GOT3 (cell line): Measurements from ENCODE around the gene EIPR1.
"Not testable (repeated sequence)": the region's sequence is repeated elsewhere in the genome, so short reads cannot be mapped to it uniquely, and the experiment has no call there.

ENCODE experiments used
- DNase-seq: peaks from one replicate; lab custom pipeline; 2025; ENCODE audit warnings: mixed read lengths; lab: John Stamatoyannopoulos, UW

Gene EIPR1

DNA sequence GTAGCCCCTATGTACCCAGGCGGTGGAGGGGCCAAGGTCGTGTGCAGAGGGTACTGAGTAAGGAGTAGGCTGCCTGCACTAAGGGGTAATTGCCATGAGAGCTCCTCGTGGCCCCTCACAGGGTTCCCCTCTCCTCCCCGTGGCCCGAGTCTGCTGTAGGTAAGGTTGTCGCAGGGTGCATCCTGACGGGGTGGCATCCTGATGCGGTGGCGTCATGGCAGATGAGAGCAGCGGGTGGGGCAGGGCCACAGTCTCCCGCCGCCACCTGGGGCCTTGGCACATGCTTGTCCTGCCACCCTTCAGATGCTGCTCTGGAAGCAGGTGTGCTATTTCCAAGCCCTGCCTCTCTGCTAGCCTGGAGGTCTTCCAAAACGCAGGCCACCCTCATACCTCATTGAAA, 89.7 kb downstream of the EIPR1 start:
- DNase-seq = no peak

DNA sequence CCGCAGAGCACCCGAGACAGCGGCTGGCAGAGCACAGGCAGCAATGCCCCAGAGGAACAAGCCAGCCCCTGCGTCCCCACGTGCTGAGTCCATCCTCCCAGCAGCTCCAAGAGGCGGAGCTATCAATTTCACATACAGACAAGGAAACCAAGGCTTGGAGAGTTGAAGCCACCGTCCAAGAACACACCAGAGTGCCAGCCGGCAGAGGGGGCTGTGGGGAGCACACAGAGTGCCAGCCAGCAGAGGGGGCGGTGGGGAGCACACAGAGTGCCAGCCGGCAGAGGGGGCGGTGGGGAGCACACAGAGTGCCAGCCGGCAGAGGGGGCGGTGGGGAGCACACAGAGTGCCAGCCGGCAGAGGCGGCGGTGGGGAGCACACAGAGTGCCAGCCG, 91.0 kb downstream of the EIPR1 start:
- DNase-seq = not testable (repeated sequence)

DNA sequence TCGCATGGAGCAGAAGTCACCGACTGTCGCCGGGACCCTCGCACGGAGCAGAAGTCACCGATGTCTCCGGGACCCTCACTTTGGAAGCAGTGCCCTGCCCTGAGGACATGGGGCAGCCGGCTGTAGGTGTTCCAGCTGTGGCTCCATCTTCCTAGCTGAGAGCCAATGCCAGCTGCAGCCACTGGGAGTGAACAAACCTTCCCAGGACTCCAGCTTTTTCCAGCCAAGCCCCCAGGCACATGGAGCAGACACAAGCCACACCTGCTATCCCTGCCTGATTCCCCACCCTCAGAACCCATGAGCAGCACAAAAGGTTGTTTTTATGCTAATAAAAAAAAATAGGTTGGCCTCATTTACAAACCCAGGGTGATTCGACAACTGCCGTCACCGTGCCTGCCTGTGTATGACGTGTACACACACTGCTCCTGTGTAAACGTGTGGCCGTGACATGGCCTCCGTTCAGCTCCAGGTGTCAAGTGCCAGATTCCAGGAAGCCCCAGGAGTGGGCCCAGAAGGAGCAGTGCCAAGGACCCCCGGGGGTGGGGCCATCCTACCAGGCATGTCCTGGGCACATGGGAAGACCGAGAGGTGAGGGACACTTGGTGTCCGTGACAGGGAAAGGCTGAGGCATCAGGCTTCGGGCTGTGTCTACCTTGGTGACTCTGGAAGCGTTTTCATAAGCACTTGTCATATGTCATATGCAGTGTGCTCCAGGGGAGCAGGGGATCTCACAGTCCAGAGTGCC, 91.5 kb downstream of the EIPR1 start:
- no peak for DNase-seq

DNA sequence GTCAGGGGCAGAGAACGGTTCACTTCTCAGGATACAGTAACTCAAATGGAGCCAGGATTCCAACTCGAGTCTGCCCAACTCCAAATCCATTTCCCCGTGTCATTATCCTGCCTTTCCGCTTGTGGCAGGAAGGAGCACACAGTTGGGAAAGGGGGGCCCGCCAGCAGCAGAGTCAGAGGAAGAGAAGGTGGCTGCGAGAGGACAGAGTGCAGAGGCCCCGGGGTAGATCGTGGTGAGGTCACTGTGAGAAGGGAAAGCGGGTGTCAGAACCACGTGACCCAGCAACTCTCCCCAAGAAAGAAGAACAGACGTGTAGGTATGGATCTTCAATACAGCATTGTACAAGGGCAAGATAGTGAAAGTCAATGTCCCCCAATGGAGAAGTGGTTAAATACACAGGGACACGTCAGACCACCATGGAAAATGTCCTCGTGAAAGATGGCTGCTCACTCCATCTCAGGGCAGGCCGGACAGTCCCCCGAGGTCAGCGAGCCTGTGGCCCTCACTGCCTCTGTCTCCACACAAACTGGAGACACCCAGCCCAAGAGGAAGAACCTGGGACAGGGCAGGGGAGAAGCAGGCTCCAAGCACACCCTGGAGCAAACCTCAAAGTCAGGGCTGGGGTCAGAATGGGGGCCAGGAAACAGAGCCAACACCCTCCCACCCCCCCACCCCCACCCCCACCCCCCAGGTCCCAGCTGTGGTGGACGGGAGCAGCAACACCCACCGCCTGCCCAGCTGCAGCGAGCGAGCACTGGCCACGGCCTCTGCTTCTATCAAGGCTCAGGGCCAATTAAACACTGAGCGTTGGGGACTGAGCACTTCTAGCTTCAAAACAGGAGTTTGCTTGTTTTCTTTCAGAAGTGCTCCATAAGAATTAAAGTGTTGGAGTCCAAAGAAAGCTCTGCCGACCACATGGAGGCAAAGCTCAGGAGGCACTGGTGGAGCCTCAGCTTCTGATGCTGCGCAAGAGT, 92.7 kb downstream of the EIPR1 start:
- DNase-seq = no peak

DNA sequence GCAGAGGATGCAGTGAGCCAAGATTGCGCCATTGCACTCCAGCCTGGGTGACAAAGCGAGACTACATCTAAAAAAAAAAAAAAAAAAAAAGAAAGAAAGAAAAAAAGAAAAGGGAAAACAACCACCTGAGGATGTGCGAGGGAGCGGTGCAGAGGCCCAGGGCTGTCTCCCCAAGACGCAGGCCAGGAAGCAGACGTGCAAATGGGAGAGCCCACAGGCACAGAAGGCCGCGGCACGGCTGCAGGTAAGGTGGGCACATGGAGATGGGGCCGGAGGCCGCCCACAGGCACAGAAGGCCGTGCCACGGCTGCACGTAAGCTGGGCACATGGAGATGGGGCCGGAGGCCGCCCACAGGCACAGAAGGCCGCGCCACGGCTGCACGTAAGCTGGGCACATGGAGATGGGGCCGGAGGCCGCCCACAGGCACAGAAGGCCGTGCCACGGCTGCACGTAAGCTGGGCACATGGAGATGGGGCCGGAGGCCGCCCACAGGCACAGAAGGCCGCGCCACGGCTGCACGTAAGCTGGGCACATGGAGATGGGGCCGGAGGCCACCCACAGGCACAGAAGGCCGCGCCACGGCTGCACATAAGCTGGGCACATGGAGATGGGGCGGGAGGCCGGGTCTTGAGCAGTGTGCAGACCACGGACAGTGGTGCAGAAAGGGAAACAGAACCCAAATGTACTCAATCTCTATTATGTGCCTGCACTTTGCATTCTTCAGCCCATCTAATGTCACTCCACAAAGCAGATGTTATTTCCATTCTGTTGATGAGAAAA, 93.6 kb downstream of the EIPR1 start:
- DNase-seq = not testable (repeated sequence)

DNA sequence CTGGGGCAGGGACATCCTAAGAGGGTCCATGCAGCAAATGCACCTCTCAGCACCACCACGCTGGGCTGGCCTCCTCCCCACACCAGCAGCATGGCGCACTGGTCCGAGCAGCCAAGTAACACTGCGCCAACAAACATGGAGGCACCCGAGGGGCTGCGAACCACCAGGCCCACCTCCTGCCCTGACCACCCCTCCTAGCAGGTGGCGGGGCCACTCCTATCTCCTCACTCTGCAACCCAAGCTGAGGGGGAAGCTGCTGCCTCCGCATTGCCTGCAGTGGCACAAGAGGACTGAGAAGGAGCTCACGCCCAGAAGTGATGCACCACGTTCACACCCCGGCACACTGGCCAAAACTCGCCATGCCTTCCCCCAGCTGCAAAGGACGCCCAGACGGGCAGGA, 94.4 kb downstream of the EIPR1 start:
- DNase-seq = no peak

DNA sequence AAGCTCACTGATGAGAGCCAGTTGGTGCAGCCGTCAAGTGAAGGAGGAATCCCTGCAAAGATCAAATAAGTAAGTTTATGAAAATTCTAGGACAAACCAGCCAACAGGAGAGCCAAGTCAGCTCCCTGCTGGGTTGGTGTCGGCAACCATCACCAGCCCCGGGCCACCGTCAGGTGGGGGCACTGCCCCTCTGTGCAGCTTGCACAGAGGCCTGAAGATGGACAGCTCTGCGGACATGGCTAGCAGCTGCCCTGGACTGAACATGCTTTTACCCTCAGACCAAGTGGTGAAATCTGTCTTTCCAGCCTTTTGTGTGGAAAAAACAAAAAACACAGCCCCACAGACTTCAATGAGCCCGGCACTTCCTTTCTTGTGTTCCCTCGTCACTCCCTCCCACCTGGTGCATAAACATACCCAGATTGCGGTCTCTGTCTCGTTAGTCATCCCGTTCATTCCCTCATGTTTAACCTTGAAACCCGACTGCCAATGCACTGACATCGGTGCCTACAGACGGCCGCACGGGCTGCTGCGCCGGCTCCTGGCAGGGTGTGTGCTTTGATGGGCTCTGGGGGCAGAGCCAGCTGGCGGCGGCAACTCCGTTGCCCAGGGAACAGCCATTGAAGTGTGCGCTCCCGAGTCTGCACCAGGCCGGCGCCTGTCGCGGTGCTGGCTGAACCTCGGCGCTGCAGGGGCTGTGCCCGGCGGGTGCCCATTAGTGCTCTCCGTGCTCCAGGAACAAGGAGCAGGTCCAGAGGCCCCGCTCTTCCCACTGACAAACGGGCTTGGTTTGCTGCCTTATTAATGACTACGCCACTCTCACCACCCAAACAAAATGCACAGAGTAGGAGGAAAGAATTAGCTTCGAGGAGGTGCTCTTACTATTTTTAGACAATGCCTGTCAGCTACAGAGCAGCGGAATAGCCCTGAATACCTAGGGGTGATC, 95.3 kb downstream of the EIPR1 start:
- no peak for DNase-seq

DNA sequence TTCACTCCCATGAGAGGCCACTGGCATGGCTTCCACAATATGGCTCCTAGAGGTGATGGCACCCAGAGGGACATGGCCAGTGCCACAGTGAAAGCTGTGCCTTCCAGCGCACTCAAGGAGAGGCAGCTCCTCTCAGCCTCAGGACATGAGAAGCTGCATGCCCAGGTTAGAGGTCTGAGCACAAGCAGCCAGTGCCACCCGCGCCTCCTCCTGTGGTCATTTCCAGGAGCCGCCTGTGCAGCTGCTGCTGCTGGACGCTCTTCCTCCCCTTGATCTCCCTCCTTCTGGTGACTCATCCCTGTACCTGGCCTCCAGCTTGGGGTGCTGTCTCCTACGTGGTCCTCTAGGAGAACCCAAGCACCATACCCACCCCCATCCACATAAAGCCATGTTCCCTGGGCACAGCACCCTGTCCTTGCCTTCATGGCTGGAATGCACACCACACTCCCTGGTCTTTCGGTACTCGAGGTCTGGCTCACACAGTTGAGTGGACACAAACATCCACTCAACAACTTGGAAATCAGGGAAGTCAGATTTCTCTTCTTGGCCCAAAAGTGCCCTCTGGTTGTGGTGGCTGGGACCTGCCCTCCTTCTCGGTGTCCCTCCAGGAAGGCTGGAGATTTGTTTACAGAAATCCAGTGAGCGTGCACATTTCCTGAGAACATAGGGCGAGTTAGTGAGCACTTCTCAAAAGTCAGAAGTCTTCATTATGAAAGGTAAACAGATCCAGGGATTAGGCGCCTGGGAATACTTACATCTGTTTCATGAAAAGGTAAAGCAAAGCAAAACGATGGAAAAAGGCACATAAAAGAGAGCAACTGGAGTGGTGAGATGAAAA, 96.7 kb downstream of the EIPR1 start:
- no peak for DNase-seq

DNA sequence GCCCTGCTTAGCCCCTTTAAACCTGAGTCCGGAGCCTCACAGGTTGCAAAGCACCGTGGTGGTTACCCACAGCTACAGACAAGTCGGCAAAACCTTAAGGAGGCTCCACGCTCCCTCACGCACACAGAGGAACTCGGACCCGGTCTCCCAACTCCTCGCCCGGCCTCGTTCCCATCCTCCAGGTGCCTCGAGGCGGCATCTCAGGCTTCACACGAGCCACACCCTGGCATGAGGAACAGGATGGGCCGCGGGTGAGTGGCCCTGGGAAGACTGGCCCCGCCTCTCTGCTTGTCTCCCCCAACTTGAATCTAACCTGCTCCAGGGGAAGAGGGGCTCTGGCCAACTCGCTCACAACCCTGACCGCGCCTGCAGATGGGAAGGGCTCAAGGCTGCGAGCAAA, 97.4 kb downstream of the EIPR1 start:
- DNase-seq = no peak

DNA sequence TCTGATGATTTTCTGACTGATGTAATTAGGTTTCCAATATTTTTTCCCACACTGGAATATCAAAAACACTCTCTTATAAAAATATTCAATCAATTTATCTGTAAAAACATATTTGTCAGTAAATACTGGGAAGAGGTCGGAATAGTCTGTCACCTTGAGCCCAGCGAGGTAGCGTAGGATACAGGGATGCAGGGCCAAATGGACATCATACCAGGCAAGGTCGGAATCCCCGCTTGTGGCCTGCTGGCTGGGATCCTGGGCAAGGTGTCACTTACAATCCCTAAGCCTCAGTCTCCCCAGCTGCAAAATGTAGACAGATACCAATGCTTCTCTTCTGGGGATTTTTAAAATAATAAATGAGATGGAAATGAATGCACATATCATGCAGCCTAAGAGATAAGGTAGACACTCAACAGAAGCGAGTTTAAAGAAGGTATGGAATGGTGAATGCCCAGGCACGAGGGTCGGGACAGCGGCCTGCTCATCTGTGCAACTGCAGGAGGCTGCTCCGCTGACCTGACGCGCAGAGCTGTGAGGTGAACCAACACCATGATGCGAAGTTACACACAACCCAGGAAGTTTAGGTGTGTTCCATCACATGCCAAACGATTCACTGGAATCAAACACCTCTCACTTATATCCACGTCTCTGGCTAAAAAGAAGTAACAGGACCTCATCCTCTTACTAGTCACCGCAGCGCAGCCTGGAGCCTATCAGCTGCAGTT, 98.2 kb downstream of the EIPR1 start:
- DNase-seq = no peak

DNA sequence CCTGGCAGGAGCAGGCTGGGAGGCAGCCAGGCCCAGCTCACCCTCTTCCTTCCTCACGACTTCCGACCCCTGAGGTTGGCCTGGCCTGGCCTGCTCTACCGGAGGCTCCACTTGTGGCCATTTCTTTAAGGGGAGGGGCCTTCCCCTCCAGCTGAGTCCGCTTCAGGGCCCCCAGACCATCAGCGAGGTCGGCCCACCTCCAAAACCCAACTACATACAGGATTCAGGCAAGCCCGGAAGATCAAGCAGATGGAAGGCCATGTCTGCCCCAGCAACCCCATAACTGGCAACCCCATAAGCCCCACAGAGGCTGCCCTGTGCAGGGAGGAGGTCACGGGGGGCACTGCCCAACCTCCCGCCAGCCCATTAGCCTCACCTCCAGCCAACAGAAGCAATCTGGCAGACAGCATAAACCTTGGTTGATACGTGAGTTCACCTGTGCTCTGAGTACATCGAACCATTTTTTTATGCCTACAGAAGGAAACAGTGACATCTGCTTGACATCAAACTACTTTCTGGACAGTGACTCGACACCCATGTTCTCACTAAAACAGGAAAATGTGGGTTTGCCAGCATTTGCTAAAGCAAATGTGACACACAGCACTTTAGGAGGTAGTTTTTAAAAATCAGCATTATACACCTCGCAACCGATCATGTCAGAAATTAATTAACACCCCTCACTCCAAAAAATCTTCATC, 98.9 kb downstream of the EIPR1 start:
- no peak for DNase-seq

DNA sequence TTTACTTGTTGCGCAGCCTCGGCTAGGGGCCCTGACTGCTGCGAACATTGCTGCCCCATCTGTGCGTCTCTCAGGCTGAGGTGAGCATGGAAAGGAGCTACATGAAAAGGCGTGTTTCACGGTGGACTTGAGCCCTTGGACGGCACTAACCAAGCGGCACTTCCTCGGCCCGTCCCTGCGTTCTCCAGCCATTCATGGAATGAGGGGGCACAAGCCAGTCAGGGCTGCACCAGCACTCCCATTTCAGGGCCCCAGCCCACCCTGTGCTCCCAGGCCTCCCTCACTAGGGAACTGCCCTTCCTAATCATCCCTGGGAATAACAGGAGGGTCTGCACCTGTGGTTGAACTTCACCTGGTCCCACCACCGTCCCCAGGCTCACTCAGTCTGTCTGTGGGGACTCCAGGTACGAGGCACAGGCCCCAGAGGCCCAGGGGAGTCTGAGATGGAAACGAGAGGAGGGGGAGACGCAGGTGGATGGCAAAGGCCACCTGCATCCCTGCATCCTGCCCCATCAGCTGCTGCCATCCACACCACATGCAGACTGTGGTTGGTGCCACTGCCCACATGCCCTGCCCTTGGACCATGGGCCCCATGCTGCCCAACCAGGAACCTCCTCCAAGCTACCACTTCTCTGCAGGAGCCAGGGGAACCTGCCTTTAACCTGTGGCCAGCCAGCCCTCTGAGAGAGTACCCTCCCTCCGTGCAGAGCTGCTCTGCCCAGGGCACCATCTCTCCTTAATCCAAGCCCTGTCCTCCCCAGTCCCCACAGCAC, 99.7 kb downstream of the EIPR1 start:
- no peak for DNase-seq

DNA sequence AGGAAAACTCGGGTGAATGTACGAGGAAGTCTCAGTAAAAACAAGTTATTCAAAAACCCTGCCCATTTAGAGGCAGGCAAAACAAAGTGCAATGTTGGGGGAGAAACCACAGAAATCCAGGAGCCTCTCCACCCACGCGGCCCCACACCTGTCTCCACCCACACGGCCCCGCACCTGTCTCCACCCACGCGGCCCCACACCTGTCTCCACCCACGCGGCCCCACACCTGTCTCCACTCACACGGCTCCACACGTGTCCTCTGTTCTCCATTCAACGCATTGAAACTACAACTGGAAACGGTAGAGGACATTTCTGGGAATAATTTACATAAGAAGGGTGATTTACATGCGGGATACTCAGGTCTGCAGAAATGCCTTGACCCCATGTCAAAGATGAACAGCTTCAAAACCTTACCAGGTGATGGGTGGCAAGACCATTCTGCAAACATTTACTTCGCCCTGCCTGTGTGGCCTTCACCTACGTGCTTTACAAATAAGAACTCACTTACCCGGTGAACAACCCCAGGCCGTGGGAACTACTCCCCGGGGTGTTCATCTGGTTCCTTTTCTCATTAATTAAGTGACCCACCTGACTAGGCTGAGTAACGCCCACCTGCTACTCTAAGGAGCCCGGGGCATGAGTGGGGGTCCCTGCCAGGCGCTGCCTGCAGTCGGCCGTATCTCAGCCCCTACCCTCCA, 100.4 kb downstream of the EIPR1 start:
- DNase-seq = no peak

DNA sequence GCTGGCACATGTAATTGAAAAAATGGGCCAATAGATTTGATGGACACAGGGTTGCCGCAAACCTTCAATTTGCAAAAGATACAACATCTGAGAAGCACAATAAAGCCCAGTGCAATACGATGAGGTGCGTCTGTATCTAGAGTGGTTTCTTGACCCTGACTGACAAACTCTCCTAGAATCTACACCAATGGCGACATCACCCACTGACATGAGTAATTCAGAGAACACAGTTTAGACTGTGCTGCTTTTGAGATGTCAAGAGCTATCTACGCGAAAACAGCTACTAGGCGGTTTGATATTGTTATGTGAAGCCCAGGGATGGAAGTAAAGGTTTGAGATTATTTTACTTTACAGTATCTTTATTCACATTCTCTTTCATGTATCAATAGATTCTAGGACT, 104.9 kb downstream of the EIPR1 start:
- no peak for DNase-seq

DNA sequence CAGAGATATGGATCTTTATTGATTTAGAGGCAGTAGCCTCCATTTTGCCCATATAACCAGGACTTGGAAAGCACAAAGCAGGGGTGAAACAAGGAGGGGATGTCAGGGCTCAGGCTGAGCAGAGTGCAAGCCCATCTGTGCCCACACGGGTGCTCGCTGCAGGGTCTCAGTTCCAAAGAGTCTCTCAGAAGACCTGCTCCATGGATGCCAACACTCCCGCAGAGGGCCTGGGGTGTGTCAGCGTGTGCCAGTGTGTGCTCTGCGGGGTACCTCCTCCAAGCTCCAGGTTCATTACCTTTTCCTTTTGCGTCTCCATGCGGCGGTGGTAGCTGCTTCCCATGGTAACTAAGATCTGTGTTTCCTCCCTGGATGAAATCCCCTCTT, 107.5 kb downstream of the EIPR1 start:
- DNase-seq = no peak

DNA sequence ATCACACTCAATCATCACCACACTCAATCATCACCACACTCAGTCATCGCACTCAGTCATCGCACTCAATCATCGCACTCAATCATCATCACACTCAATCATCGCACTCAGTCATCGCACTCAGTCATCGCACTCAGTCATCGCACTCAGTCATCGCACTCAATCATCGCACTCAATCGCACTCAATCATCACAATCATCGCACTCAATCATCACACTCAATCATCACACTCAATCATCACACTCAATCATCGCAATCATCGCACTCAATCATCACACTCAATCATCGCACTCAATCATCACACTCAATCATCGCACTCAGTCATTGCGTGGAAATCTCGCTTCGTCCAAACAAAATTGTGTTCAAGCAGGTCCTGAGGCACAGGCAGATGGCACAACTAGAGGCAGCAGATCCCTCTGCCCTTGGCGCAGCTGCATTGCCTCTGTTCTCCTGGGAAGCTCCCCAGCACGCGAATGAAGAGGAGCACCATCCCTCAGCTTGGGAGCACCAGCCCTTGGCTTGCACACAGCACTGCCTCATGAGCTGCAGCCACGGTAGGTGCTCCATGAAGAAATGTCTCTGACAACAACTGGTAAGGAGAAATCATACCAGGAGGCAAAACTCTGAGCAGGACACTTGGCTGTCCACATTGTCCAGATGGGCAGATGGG, 108.1 kb downstream of the EIPR1 start:
- DNase-seq = no peak

DNA sequence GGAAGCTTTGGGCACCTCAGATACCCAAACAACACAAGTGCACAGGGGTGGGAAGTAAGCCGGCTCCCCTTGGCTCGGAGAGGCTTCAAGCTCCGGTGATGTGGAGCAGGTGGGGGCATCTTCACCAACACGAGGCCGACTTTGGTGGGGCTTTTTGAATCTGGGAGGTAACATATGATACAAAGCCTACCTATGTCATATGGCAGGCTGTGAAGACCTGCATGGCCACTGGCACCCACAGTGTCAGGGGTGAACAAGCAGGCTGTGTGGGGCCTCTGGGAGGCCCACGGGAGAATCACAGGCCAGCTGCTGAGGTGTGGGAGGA, 109.0 kb downstream of the EIPR1 start:
- DNase-seq = no peak
